Stomach smooth muscle (tissue), 2 donors: Measurements from ENCODE around the gene RNASE4.
"Not testable (repeated sequence)": the region's sequence is repeated elsewhere in the genome, so short reads cannot be mapped to it uniquely, and the experiment has no call there.

Experiments used
- H3K27ac ChIP-seq: one replicate; pipeline ENCODE4 v1.7.0; 2013; ENCODE audit warnings: mild to moderate bottlenecking, low read length, inconsistent platforms
- H3K27me3 ChIP-seq, 2 donors: one replicate each; pipeline ENCODE4 v1.7.0; 2013; ENCODE audit warnings: low read length in 2 of 2; ENCODE audit not compliant: insufficient read depth in 2 of 2, control insufficient read depth in 1 of 2
- H3K36me3 ChIP-seq, 2 donors: one replicate each; pipeline ENCODE4 v1.7.0; 2013; ENCODE audit warnings: low read length in 2 of 2; ENCODE audit not compliant: control insufficient read depth in 2 of 2, insufficient read depth in 2 of 2
- H3K4me1 ChIP-seq: one replicate; pipeline ENCODE4 v1.7.0; 2013; ENCODE audit warnings: low read length; ENCODE audit not compliant: control insufficient read depth, insufficient read depth
- H3K4me3 ChIP-seq, 2 donors: one replicate each; pipeline ENCODE4 v1.7.0; 2013; ENCODE audit warnings: low read length in 2 of 2
- H3K9ac ChIP-seq, 2 donors: one replicate each; pipeline ENCODE4 v1.7.0; 2013; ENCODE audit warnings: low read length in 2 of 2, mild to moderate bottlenecking in 1 of 2
- H3K9me3 ChIP-seq, 2 donors: one replicate each; pipeline ENCODE4 v1.7.0; 2013; ENCODE audit warnings: low read length in 2 of 2; ENCODE audit not compliant: control insufficient read depth in 2 of 2
- donor health status: healthy.
- donor health status: Pancreatic carcinoma.

RNASE4 gene

GRCh38 chr14:20683891-20684661 lies at the start of gene RNASE4:
TSS of gene RNASE4 (plus strand) at chr14:20684560. CDS start at chr14:20699372, 14,812 bp downstream.
- Histone ChIP-seq H3K9me3 (no peaks in the 10 kb centered on the region), H3K36me3 (no peaks in the 10 kb centered on the region), H3K9ac (peak within 1 kb of the TSS; percentile 99 to 100), H3K27me3 (no peaks in the 10 kb centered on the region), H3K4me1 (peaks cover 40% of the 10 kb centered on the region), H3K4me3 (peak within 1 kb of the TSS; percentile 92 to 98), H3K27ac (peak within 1 kb of the TSS; percentile 100)

- no peak within 1 kb of the TSS for H3K9ac ChIP-seq
- H3K9me3 ChIP-seq = no peaks in the 10 kb centered on the region
- H3K4me1 ChIP-seq = no peaks in the 10 kb centered on the region
- peaks cover 6 to 8% of the 10 kb centered on the region in 2 donors for H3K27me3 ChIP-seq
- H3K4me3 ChIP-seq = no peak within 1 kb of the TSS
- no peaks in the 10 kb centered on the region for H3K36me3 ChIP-seq
- no peak within 1 kb of the TSS for H3K27ac ChIP-seq
Measured at GRCh38 chr14:20641591-20641990, 42.8 kb upstream of the RNASE4 start, which contains the start of gene OR6S1. TSS of gene OR6S1 (minus strand) at chr14:20641691. CDS start at chr14:20641691, 0 bp downstream.

GRCh38 chr14:20642182-20642581 lies 42.2 kb upstream of the RNASE4 start:
- Histone ChIP-seq H3K27me3 (peaks cover 3 to 8% of the 10 kb centered on the region in 2 donors), H3K36me3 (no peaks in the 10 kb centered on the region), H3K9me3 (no peaks in the 10 kb centered on the region), H3K4me3 (no peak overlapping the region), H3K9ac (no peak overlapping the region), H3K27ac (no peak overlapping the region), H3K4me1 (no peaks in the 10 kb centered on the region)

- not testable (repeated sequence) for H3K4me3 ChIP-seq, H3K4me1 ChIP-seq, H3K9ac ChIP-seq, H3K36me3 ChIP-seq, H3K9me3 ChIP-seq, H3K27me3 ChIP-seq, H3K27ac ChIP-seq
Measured at GRCh38 chr14:20642755-20643154, 41.6 kb upstream of the RNASE4 start.

- Histone ChIP-seq H3K27ac (no peak overlapping the region), H3K9me3 (no peaks in the 10 kb centered on the region), H3K4me1 (no peaks in the 10 kb centered on the region), H3K9ac (no peak overlapping the region), H3K4me3 (no peak overlapping the region), H3K36me3 (no peaks in the 10 kb centered on the region), H3K27me3 (peaks cover 3 to 8% of the 10 kb centered on the region in 2 donors)
Measured at GRCh38 chr14:20644520-20644919, 39.8 kb upstream of the RNASE4 start.

GRCh38 chr14:20645481-20645880 lies 38.9 kb upstream of the RNASE4 start:
- no peak overlapping the region for H3K4me3 ChIP-seq
- H3K27ac ChIP-seq = no peak overlapping the region
- no peak overlapping the region for H3K9ac ChIP-seq
- H3K4me1 ChIP-seq = no peaks in the 10 kb centered on the region
- H3K27me3 ChIP-seq = peaks cover 3 to 8% of the 10 kb centered on the region in 2 donors
- no peaks in the 10 kb centered on the region for H3K9me3 ChIP-seq
- no peaks in the 10 kb centered on the region for H3K36me3 ChIP-seq

GRCh38 chr14:20652996-20653975 lies 31.1 kb upstream of the RNASE4 start:
- Histone ChIP-seq H3K9me3 (no peaks in the 10 kb centered on the region), H3K4me1 (peaks cover 5% of the 10 kb centered on the region), H3K36me3 (no peaks in the 10 kb centered on the region), H3K9ac (no peak overlapping the region), H3K27ac (no peak overlapping the region), H3K4me3 (no peak overlapping the region), H3K27me3 (peaks cover 45 to 53% of the 10 kb centered on the region in 2 donors)

- no peaks in the 10 kb centered on the region for H3K36me3 ChIP-seq
- peaks cover 62 to 65% of the 10 kb centered on the region in 2 donors for H3K27me3 ChIP-seq
- H3K9ac ChIP-seq = no peak overlapping the region
- no peaks in the 10 kb centered on the region for H3K9me3 ChIP-seq
- H3K4me3 ChIP-seq = no peak overlapping the region
- H3K27ac ChIP-seq = no peak overlapping the region
- peaks cover 5% of the 10 kb centered on the region for H3K4me1 ChIP-seq
Measured at GRCh38 chr14:20655851-20656250, 28.5 kb upstream of the RNASE4 start.

GRCh38 chr14:20656274-20656673 lies 28.1 kb upstream of the RNASE4 start:
- no peaks in the 10 kb centered on the region for H3K9me3 ChIP-seq
- no peaks in the 10 kb centered on the region for H3K36me3 ChIP-seq
- H3K4me1 ChIP-seq = peaks cover 5% of the 10 kb centered on the region
- no peak overlapping the region for H3K27ac ChIP-seq
- H3K27me3 ChIP-seq = peaks cover 65 to 67% of the 10 kb centered on the region in 2 donors
- H3K9ac ChIP-seq = no peak overlapping the region
- no peak overlapping the region for H3K4me3 ChIP-seq

- H3K27me3 ChIP-seq = peaks cover 69 to 76% of the 10 kb centered on the region in 2 donors
- H3K4me1 ChIP-seq = peaks cover 5% of the 10 kb centered on the region
- no peak overlapping the region for H3K9ac ChIP-seq
- no peaks in the 10 kb centered on the region for H3K36me3 ChIP-seq
- no peaks in the 10 kb centered on the region for H3K9me3 ChIP-seq
- no peak overlapping the region for H3K27ac ChIP-seq
- no peak overlapping the region for H3K4me3 ChIP-seq
Measured at GRCh38 chr14:20657216-20658211, 26.8 kb upstream of the RNASE4 start.
